Dendritic cell treated with granulocyte-macrophage colony-stimulating factor and Interleukin-4, amounts not matched to agents 40 ng/mL and 50 ng/mL, for 4 days (primary cell): ENCODE data around the gene LILRA1.
"Not testable (repeated sequence)": the region's sequence is repeated elsewhere in the genome, so short reads cannot be mapped to it uniquely, and the experiment has no call there.

Source experiments
- H3K27ac Mint-ChIP-seq: one replicate; pipeline ENCODE4 v1.8.0; 2022; ENCODE audit warnings: mild to moderate bottlenecking, mixed read lengths
- H3K27me3 Mint-ChIP-seq: one replicate; pipeline ENCODE4 v1.8.0; 2022; ENCODE audit warnings: mild to moderate bottlenecking, mixed read lengths
- H3K36me3 Mint-ChIP-seq: one replicate; pipeline ENCODE4 v1.8.0; 2022; ENCODE audit warnings: low read depth, mixed read lengths
- H3K4me1 Mint-ChIP-seq: one replicate; pipeline ENCODE4 v1.8.0; 2022; ENCODE audit warnings: low read depth, mixed read lengths
- H3K4me3 Mint-ChIP-seq: one replicate; pipeline ENCODE4 v1.8.0; 2022; ENCODE audit warnings: mild to moderate bottlenecking, moderate library complexity, mixed read lengths
- H3K9me3 Mint-ChIP-seq: one replicate; pipeline ENCODE4 v1.8.0; 2022; ENCODE audit warnings: mixed read lengths
- intact Hi-C: fragments of 100-400 bp; cut with micrococcal nuclease; formaldehyde crosslinking; loops from one replicate; pipeline ENCODE4 v1.15.0; 2022

Gene LILRA1

DNA sequence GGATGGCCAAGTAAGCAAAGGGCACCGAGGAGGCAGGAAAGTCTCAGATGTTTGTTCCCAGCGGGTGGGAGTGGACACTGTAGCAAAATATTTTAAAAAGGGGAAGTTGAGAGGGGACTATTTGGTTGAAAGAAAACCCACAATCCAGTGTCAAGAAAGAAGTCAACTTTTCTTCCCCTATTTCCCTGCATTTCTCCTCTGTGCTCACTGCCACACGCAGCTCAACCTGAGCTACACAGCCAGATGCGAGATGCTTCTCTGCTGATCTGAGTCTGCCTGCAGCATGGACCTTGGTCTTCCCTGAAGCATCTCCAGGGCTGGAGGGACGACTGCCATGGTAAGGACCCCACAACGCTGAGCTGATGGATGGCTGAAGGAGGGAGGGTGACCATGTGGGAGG is at the start of gene LILRA1:
TSS of gene LILRA1 (plus strand) at position 188 of the 400 bp plus-strand sequence. CDS start 613 bp downstream, outside the sequence.
- Mint-ChIP-seq H3K36me3 (peaks cover 23% of the 10 kb centered on the region), H3K4me3 (peak within 1 kb of the TSS; percentile 73), H3K27me3 (peaks cover 30% of the 10 kb centered on the region), H3K4me1 (peaks cover 77% of the 10 kb centered on the region), H3K27ac (peak within 1 kb of the TSS; percentile 83)
- H3K9me3 Mint-ChIP-seq, intact Hi-C loops: not testable (repeated sequence)

DNA sequence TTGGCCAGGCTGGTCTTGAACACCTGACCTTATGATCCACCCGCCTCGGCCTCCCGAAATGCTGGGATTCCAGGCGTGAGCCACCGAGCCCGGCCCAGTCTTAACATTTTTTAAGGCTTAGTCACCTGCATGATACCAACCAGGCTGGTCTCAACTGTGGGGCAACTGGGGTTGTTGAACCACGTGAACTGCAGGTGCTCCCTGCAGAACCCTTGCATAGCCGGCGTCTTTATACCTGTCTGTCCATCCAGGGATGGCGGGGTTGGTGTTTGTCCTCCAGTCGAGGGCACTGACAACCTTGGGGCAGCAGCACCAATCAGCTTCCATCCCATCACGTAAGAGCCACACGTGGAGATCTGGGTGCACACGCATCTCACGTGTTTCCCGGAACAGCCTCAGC is 44.6 kb upstream of the LILRA1 start:
- intact Hi-C loops: no loop called here
- H3K36me3 Mint-ChIP-seq: no peaks in the 10 kb centered on the region

DNA sequence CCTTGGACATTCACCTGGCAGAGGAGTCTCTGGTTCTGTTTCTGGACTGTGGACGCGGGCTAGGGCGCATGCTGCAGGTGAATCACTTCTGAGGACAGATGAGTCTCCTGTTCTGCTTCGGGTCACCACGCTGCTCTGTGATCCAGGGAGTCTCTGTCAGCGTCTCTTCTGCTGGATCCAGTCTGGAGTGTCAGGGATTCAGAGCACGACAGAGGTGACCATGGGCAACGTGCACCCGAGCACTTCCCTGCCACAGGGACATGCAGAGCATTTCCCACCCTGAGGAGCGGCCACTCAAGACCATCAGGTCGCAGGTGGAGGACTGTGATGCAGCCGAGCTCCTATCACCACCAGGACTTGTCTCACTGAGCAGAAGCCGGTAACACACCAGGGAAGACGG is 44.2 kb upstream of the LILRA1 start:
- Mint-ChIP-seq H3K4me3 (no peak overlapping the region), H3K27ac (no peak overlapping the region), H3K27me3 (peaks cover 53% of the 10 kb centered on the region), H3K36me3 (no peaks in the 10 kb centered on the region), H3K4me1 (peaks cover 12% of the 10 kb centered on the region), H3K9me3 (no peaks in the 10 kb centered on the region)
- intact Hi-C loops: no loop called here

More for the DNA sequence above, 44.6 kb upstream of the LILRA1 start:
- Mint-ChIP-seq H3K27me3 (peaks cover 51% of the 10 kb centered on the region), H3K27ac (no peak overlapping the region), H3K4me1 (peaks cover 12% of the 10 kb centered on the region), H3K9me3 (no peaks in the 10 kb centered on the region), H3K4me3 (no peak overlapping the region)

DNA sequence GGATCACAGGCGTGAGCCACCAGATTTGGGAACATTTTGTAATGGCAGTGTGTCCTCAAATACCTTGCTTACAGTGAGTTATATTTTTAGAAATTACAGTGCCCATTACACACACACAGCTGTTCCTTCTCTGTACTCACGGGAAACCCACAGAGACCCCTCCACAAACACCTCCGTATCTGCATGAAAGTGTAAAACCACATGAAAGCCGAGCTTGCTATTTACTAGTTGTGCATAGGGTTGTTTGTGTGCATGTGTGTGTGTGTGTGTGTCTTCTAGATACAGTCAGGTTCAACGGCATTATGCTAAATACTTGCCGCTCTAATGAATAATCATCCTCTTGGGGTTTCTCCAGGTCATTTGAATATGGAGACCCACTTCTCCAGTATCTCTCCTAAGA is 42.1 kb upstream of the LILRA1 start:
- Mint-ChIP-seq H3K9me3 (no peaks in the 10 kb centered on the region), H3K27me3 (peaks cover 52% of the 10 kb centered on the region), H3K4me1 (peaks cover 17% of the 10 kb centered on the region), H3K4me3 (no peak overlapping the region), H3K27ac (no peak overlapping the region), H3K36me3 (no peaks in the 10 kb centered on the region)
- intact Hi-C loops: no loop called here

DNA sequence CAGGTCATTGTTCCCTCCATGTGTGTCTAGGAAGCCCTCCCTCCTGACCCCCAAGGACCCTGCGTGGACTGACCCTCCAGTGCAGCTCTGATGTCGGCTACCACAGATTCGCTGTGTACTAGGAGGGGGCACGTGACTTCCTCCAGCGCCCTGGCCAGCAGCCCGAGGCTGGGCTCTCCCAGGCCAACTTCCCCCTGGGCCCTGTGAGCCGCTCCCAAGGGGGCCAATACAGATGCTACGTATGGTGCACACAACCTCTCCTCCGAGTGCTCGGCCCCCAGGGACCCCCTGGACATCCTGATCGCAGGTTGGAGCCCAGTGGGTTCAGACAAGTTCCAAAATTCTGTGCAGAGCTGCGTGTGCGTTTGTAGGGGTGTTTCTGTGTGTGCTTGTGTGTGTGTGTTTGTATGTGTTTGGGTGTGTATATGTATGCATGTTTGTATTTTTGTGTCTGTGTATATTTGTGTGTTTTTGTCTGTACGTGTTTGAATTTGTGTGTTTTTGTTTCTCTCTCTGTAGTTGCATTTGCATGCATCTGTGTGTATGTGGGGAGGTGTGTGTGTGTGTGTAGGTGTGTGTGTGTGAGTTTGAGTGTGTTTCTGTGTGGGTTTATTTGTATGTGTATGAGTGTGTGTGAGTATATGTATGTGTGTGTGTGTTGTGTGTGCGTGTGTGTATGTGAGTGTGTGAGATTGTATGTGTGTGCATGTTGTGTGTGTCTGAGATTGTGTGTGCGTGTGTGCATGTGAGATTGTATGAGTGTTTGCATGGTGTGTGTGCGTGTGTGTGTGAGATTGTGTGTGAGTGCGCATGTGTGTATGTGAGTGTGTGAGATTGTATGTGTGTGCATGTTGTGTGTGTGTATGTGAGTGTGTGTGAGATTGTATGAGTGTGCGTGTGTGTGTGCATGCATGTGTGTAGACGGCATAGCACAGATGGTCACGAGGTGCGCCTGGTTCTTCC is 41.2 kb upstream of the LILRA1 start:
- H3K27me3 Mint-ChIP-seq: peaks cover 43% of the 10 kb centered on the region
- H3K36me3 Mint-ChIP-seq: no peaks in the 10 kb centered on the region
- H3K4me3 Mint-ChIP-seq: no peak overlapping the region
- no peaks in the 10 kb centered on the region for H3K9me3 Mint-ChIP-seq
- peaks cover 17% of the 10 kb centered on the region for H3K4me1 Mint-ChIP-seq
- intact Hi-C loops: no loop called here
- no peak overlapping the region for H3K27ac Mint-ChIP-seq

DNA sequence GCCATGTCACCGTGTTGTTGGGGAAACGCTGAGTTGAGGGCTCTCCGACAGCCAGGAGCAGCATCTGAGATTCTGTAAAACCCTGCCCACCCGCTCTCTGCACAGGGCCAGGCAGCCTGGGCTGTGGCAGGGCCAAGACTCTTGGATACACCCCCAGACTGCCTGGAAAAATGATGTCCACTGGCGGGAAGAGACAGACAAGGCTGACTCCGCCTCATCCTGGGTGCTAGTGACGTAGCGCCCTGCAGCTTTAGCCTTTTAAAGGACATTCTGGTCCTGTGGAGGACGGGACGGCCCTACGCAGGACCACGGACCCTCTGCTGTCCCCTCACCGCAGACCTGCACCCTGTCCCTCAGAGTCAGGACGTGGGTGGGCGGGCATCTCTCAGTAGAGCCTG is 40.5 kb upstream of the LILRA1 start:
- Mint-ChIP-seq H3K4me3 (no peak overlapping the region), H3K27me3 (peaks cover 44% of the 10 kb centered on the region), H3K4me1 (peaks cover 17% of the 10 kb centered on the region), H3K9me3 (no peaks in the 10 kb centered on the region), H3K36me3 (no peaks in the 10 kb centered on the region), H3K27ac (no peak overlapping the region)
- intact Hi-C loops: no loop called here

DNA sequence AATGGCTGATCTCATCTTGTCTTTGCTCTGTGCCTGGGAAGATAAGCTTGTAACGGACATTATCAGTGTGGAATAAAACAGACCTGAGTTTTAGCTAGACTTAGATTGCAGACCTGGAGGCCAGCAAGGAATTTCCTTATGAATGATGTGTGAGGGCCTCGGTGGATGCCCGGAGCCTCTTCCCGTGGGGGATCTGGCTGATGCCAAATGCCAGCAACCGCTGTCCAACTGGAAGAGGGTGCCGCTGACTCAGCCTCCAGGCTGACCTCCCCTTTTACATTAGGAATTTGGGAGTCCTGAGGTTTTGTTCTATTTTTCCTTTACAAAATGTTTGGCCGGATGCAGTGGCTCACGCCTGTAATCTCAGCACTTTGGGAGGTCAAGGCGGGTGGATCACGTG is 39.4 kb upstream of the LILRA1 start:
- Mint-ChIP-seq H3K27ac (no peak overlapping the region), H3K4me3 (no peak overlapping the region), H3K4me1 (peaks cover 17% of the 10 kb centered on the region), H3K9me3 (no peaks in the 10 kb centered on the region), H3K36me3 (no peaks in the 10 kb centered on the region), H3K27me3 (peaks cover 44% of the 10 kb centered on the region)
- intact Hi-C loops: no loop called here

DNA sequence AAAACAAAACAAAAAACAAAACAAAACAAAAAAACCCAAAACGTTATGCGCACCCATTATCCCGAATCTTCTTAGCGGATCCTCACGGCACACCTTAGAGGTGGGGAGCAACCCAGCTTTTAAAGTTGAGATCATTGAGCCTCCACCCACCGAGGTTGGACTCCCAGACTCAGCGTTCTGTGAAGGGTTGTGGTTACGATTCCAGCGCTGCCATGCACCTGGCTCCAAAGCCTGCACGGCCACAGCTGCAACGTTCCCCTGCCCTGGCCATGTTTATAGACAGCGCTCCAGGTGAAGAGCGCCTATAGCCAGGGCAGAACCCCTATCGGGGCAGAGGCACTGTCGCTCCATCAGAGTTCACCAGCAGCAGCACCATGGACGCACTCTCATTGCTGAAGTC is 38.5 kb upstream of the LILRA1 start:
- intact Hi-C loops: no loop called here
- H3K4me1 Mint-ChIP-seq: peaks cover 17% of the 10 kb centered on the region
- H3K27ac Mint-ChIP-seq: no peak overlapping the region
- H3K9me3 Mint-ChIP-seq: no peaks in the 10 kb centered on the region
- H3K27me3 Mint-ChIP-seq: peaks cover 38% of the 10 kb centered on the region
- no peak overlapping the region for H3K4me3 Mint-ChIP-seq
- no peaks in the 10 kb centered on the region for H3K36me3 Mint-ChIP-seq

DNA sequence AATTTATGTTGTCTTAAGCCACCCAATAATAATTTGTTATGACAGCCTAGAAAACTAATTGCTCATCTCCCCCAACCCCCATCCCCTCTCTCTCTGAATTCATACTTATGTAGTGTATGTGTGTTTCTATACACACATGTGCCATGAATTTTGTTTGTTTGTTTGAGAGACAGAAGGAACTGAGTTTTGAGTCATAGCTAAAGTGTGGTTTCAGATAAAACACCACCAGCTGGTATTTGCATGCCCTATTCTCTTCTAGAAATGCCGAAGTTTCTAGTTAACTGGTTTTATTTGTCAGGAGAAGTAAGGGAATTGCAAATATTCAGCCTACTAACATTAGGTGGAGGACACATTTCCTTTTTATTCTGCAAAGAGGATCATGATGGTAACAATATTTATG is 37.2 kb upstream of the LILRA1 start:
- Mint-ChIP-seq H3K4me1 (peaks cover 17% of the 10 kb centered on the region), H3K4me3 (no peak overlapping the region), H3K36me3 (no peaks in the 10 kb centered on the region), H3K27ac (no peak overlapping the region), H3K27me3 (peaks cover 40% of the 10 kb centered on the region), H3K9me3 (no peaks in the 10 kb centered on the region)
- intact Hi-C loops: no loop called here

DNA sequence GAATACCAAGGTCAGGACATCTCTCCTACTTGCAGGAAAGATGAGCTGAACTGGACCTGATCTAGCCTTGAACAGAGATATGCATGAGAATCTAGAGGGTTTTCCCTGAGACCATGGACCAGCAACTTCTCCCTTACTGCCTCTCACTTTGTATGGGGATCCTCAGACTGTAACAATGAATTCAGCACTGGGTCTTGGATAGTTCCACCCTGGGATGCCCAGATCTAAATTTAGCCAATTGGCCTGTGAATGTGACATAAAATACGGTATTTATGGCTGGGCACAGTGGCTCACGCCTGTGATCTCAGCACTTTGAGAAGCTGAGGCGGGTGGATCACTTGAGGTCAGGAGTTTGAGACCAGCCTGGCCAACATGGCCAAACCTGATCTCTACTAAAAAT is 35.1 kb upstream of the LILRA1 start:
- Mint-ChIP-seq H3K27me3 (peaks cover 31% of the 10 kb centered on the region), H3K4me1 (peaks cover 5% of the 10 kb centered on the region), H3K4me3 (no peak overlapping the region), H3K36me3 (no peaks in the 10 kb centered on the region), H3K27ac (no peak overlapping the region), H3K9me3 (no peaks in the 10 kb centered on the region)
- intact Hi-C loops: no loop called here

DNA sequence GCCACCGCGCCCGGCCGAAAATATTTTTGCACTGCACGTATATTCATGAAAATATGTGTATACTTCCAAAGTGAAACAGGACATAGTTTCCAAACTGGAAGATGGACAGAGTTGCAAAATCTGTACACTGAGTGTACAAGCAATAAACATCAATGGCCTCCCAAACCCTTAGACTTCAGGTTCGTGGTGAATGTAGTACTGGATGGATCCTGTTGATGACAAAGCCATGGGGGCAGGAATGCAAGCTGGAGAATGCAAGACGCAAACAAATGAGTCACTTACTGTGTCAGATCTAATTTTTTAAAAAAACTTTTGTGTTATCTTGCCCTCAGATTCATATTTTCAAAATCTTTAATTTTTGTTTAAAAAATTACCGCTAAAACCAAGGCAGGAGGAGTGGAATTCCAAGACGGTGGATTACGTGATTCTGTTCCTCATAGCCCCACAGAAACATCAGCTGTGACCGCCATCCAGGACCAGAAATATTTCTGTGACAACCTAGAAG is 32.5 kb upstream of the LILRA1 start:
- no peaks in the 10 kb centered on the region for H3K9me3 Mint-ChIP-seq
- H3K27ac Mint-ChIP-seq: no peak overlapping the region
- peaks cover 3% of the 10 kb centered on the region for H3K4me1 Mint-ChIP-seq
- H3K36me3 Mint-ChIP-seq: no peaks in the 10 kb centered on the region
- peaks cover 14% of the 10 kb centered on the region for H3K27me3 Mint-ChIP-seq
- intact Hi-C loops: no loop called here
- H3K4me3 Mint-ChIP-seq: no peak overlapping the region

DNA sequence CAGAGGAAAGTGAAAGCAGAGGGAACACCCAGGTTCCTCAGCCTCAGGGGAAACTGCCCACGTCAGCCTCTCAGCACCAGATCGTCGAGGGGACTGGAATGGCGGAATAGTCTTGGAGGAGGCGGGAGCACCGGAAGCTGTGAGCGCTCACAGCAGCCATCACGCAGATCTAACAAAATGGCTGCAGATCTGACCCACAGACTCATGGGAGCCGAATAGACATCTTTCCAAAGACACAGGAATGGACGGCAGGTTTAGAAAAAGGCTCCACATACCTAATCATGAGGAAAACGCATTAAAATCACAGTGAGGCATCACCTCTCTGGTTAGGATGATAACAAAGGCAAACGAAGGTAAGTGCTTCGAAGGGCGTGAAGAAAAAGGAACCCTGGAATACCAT is 31.6 kb upstream of the LILRA1 start:
- H3K36me3 Mint-ChIP-seq: no peaks in the 10 kb centered on the region
- H3K4me3 Mint-ChIP-seq: no peak overlapping the region
- no peak overlapping the region for H3K27ac Mint-ChIP-seq
- no peaks in the 10 kb centered on the region for H3K9me3 Mint-ChIP-seq
- H3K4me1 Mint-ChIP-seq: no peaks in the 10 kb centered on the region
- peaks cover 12% of the 10 kb centered on the region for H3K27me3 Mint-ChIP-seq
- intact Hi-C loops: no loop called here

DNA sequence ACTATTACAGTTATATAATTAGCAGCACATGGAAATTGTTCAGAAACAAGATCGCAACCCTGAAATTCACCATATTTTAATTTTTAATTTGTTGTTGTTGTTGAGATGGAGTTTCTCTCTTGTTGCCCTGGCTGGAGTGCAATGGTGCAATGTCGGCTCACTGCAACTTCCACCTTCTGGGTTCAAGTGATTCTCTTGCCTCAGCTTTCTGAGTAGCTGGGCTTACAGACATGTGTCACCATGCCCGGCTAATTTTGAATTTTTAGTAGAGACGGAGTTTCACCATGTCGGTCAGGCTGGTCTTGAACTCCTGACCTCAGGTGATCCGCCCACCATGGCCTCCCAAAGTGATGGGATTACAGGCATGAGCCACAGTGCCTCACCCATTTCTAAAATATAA is 30.2 kb upstream of the LILRA1 start:
- intact Hi-C loops, H3K27ac Mint-ChIP-seq, H3K4me3 Mint-ChIP-seq, H3K9me3 Mint-ChIP-seq, H3K36me3 Mint-ChIP-seq, H3K4me1 Mint-ChIP-seq: not testable (repeated sequence)
- H3K27me3 Mint-ChIP-seq: peaks cover 14% of the 10 kb centered on the region

DNA sequence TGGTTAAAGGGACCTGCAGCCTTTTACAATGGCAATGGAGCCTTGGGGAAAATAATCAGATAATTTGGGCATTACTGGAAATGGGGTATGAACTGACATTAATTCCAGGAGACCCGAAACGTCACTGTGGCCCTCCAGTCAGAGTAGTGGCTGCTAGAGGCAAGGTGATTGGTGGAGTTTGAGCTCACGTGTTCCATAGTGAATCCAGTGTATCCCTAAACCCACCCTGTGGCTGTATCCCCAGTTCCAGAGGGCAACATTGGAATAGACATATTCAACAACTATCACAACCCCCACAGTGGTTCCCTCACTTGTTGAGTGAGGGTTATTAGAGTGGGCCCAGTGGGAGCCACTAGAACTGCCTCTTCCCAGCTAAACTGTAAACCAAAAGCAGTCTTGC is 23.1 kb upstream of the LILRA1 start:
- no peaks in the 10 kb centered on the region for H3K9me3 Mint-ChIP-seq
- H3K27ac Mint-ChIP-seq: no peak overlapping the region
- no peak overlapping the region for H3K4me3 Mint-ChIP-seq
- H3K4me1 Mint-ChIP-seq: peaks cover 50% of the 10 kb centered on the region
- peaks cover 2% of the 10 kb centered on the region for H3K36me3 Mint-ChIP-seq
- peaks cover 4% of the 10 kb centered on the region for H3K27me3 Mint-ChIP-seq
- intact Hi-C loops: loop anchor here (5.0 kb wide), 1 partner anchor 37 kb away; no protein-coding TSS in a partner anchor
